HG02571 (cell line): ENCODE data around the gene ATOX1.
"Not testable (repeated sequence)": the region's sequence is repeated elsewhere in the genome, so short reads cannot be mapped to it uniquely, and the experiment has no call there.

Experiments
- ATAC-seq: cut with Tn5 transposase; IDR thresholded peaks from one replicate; pipeline ENCODE4 v1.9.1; 2021; ENCODE audit warnings: mild to moderate bottlenecking, moderate library complexity; ENCODE audit not compliant: unreplicated experiment

Gene ATOX1

GRCh38 chr5:151699071-151699901, 59.1 kb downstream of the ATOX1 start:
- no peak for ATAC-seq

- not testable (repeated sequence) for ATAC-seq
Observed at GRCh38 chr5:151698081-151698480, 60.4 kb downstream of the ATOX1 start.

DNA sequence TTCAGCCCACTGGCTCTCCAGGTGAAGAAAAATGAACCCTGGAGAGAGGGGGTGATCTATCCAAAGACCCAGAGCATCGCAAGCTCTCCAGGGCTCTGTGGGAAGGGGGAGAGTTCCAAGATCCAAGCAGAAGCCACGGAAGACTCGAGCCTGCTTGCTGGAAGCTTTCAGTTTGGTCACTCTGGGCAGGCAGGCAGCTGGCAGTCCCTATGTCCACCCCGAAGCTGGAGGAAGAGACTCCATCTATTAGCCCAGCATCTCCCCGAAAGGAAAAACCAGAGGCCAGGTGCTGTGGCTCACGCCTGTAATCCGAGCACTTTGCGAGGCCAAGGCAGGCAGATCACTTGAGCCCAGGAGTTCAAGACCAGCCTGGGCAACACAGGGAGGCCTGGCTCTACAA, 61.0 kb downstream of the ATOX1 start:
- no peak for ATAC-seq

DNA sequence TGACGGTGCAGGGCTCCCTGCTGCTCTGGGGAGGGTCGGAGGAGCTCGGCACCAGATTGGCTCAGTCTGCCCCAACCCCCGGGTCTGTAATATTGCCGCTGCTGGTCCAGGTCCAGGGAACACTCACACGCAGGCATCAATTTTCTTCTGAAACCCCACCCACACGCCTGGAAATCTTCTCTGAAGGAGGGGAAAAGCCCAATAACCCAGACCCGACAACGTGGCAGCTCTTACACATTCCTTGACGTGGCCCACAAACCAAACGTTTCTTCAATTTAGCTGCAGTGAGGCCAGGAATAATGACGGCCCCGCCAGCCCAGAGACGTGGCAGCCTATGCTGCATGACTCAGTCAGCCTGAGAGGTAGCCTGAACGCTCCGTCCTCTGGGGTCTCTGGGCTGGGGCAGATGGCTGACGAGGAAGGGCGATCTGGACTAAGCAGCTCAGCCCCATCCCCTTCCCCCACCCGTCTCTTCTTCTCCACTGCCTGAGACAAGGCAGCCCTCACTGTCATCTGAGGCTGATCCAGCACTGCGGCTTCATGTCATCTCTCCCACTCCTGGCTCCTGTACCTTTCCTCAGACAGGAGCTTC, 61.9 kb downstream of the ATOX1 start:
- ATAC-seq, result no peak

GRCh38 chr5:151695464-151695863, 63.0 kb downstream of the ATOX1 start:
- no peak for ATAC-seq

- no peak for ATAC-seq
Observed at GRCh38 chr5:151694035-151694485, 64.4 kb downstream of the ATOX1 start.
